IMR-90 (cell line): ENCODE measurements around the gene HSPB9. TPM values are rescaled to one million over a fixed set of nuclear protein-coding genes. Genes with fewer than 3 reads are reported as not detected.

Experiments
- ATAC-seq: fragments of 200-7000 bp; cut with Tn5 transposase; 2 replicates; pipeline ENCODE4 v1.9.1; 2020; ENCODE audit warnings: low read depth, mild to moderate bottlenecking, moderate library complexity
- BruUV-seq: library from RNA; stranded (reverse); fragments of 400-500 nt; replicated peaks from 2 replicates; lab custom pipeline; 2021; lab: Mats Ljungman, UMichigan
- CTCF ChIA-PET: fragments of 300-600 bp; formaldehyde crosslinking; extraction: SDS; loops from one replicate; lab custom pipeline; 2021; ENCODE audit warnings: antibody characterized with exemption; lab: Yijun Ruan, JAX
- POLR2A ChIA-PET: fragments of 300-600 bp; sonication (Branson Sonifier 250); formaldehyde crosslinking; loops from one replicate; lab custom pipeline; 2022; ENCODE audit warnings: antibody characterized with exemption; ENCODE audit not compliant: unreplicated experiment; lab: Charles Lee
- DNase-seq: peaks from one replicate; pipeline ENCODE4 v3.0.0; 2013
- H2AFZ ChIP-seq: replicated peaks from 2 replicates; pipeline ENCODE3; 2013; ENCODE audit warnings: low read length, mild to moderate bottlenecking; ENCODE audit not compliant: poor library complexity
- H2AK5ac ChIP-seq: 2 replicates; pipeline ENCODE4 v1.6.1; 2013; ENCODE audit warnings: low read depth, low read length, inconsistent platforms
- H2AK9ac ChIP-seq: replicated peaks from 2 replicates; pipeline ENCODE3; 2013; ENCODE audit warnings: mild to moderate bottlenecking, low read depth, low read length, moderate library complexity; ENCODE audit not compliant: poor library complexity
- H2BK120ac ChIP-seq: 2 replicates; pipeline ENCODE4 v1.6.1; 2013; ENCODE audit warnings: low read depth, low read length, inconsistent platforms
- H2BK15ac ChIP-seq: 3 replicates; pipeline ENCODE4 v1.6.1; 2013; ENCODE audit warnings: low read depth, low read length, inconsistent platforms
- H2BK20ac ChIP-seq: 2 replicates; pipeline ENCODE4 v1.6.1; 2013; ENCODE audit warnings: low read depth, mild to moderate bottlenecking, inconsistent platforms, low read length, moderate library complexity
- H2BK5ac ChIP-seq: 2 replicates; pipeline ENCODE4 v1.6.1; 2013; ENCODE audit warnings: mild to moderate bottlenecking, low read depth, low read length, inconsistent platforms; ENCODE audit not compliant: poor library complexity, severe bottlenecking
- H3K14ac ChIP-seq: replicated peaks from 2 replicates; pipeline ENCODE4 v1.6.1; 2013; ENCODE audit warnings: low read depth, low read length, inconsistent platforms
- H3K18ac ChIP-seq: 2 replicates; pipeline ENCODE4 v1.6.1; 2013; ENCODE audit warnings: low read depth, low read length, control low read depth
- H3K23ac ChIP-seq: 2 replicates; pipeline ENCODE4 v1.6.1; 2013; ENCODE audit warnings: low read depth, low read length, inconsistent platforms
- H3K27ac ChIP-seq: 2 replicates; pipeline ENCODE4 v1.5.1; 2013; ENCODE audit warnings: mild to moderate bottlenecking, control low read depth, low read length; ENCODE audit not compliant: insufficient read depth
- H3K27me3 ChIP-seq: 2 replicates; pipeline ENCODE4 v1.6.1; 2013; ENCODE audit warnings: low read length; ENCODE audit not compliant: control insufficient read depth, insufficient read depth
- H3K36me3 ChIP-seq: 2 replicates; pipeline ENCODE4 v1.6.1; 2013; ENCODE audit warnings: low read length, mixed read lengths; ENCODE audit not compliant: control insufficient read depth, insufficient read depth
- H3K4ac ChIP-seq: 2 replicates; pipeline ENCODE4 v1.6.1; 2013; ENCODE audit warnings: low read depth, low read length, inconsistent platforms
- H3K4me1 ChIP-seq: 2 replicates; pipeline ENCODE4 v1.6.1; 2013; ENCODE audit warnings: low read length, mixed read lengths; ENCODE audit not compliant: control insufficient read depth, insufficient read depth
- H3K4me2 ChIP-seq: 2 replicates; pipeline ENCODE4 v1.6.1; 2013; ENCODE audit warnings: low read depth, mild to moderate bottlenecking, control low read depth, low read length, moderate library complexity
- H3K4me3 ChIP-seq: 2 replicates; pipeline ENCODE4 v1.5.1; 2013; ENCODE audit warnings: low read depth, mild to moderate bottlenecking, control low read depth, low read length, moderate library complexity; ENCODE audit not compliant: insufficient read depth
- H3K56ac ChIP-seq: 2 replicates; pipeline ENCODE4 v1.6.1; 2013; ENCODE audit warnings: low read length, inconsistent platforms; ENCODE audit not compliant: insufficient read depth; ENCODE audit errors: extremely low read depth
- H3K79me1 ChIP-seq, 2 experiments: 2 replicates each; pipeline ENCODE4 v1.6.1; 2013; ENCODE audit warnings: low read length in 2 of 2, inconsistent platforms in 1 of 2, low read depth in 1 of 2
- H3K9ac ChIP-seq: 2 replicates; pipeline ENCODE4 v1.6.1; 2013; ENCODE audit warnings: low read depth, low read length, control low read depth
- H3K9me1 ChIP-seq: 2 replicates; pipeline ENCODE4 v1.6.1; 2013; ENCODE audit warnings: low read length, inconsistent platforms; ENCODE audit not compliant: insufficient read depth
- H3K9me3 ChIP-seq: 2 replicates; pipeline ENCODE4 v1.6.1; 2013; ENCODE audit warnings: low read length; ENCODE audit not compliant: control insufficient read depth, insufficient read depth
- H4K20me1 ChIP-seq: 2 replicates; pipeline ENCODE4 v1.6.1; 2013; ENCODE audit warnings: low read length, inconsistent platforms; ENCODE audit not compliant: insufficient read depth
- H4K5ac ChIP-seq: 2 replicates; pipeline ENCODE4 v1.6.1; 2013; ENCODE audit warnings: mild to moderate bottlenecking, low read depth, low read length, control low read depth
- H4K8ac ChIP-seq, 2 experiments: 2 replicates each; pipeline ENCODE4 v1.6.1; 2013; ENCODE audit warnings: low read depth in 2 of 2, low read length in 2 of 2, control low read depth in 1 of 2, inconsistent platforms in 1 of 2
- H4K91ac ChIP-seq: 2 replicates; pipeline ENCODE4 v1.6.1; 2013; ENCODE audit warnings: low read depth, low read length, inconsistent platforms; ENCODE audit not compliant: insufficient read depth
- FOS ChIP-seq: fragments of 150-350 bp; IDR thresholded peaks from 2 replicates; pipeline ENCODE4 v1.6.1; 2016; ENCODE audit warnings: low read depth, low read length
- MAZ ChIP-seq: IDR thresholded peaks from 2 replicates; pipeline ENCODE4 v1.6.1; 2012; ENCODE audit warnings: low read depth, mild to moderate bottlenecking, low read length, improper control_type of control experiment, moderate library complexity, borderline replicate concordance
- NFE2L2 ChIP-seq: fragments of 150-350 bp; IDR thresholded peaks from 2 replicates; pipeline ENCODE4 v1.6.1; 2016; ENCODE audit warnings: low read depth, mild to moderate bottlenecking, low read length
- POLR2A ChIP-seq: IDR thresholded peaks from 2 replicates; pipeline ENCODE4 v1.6.1; 2012; ENCODE audit warnings: mild to moderate bottlenecking, low read depth, low read length
- RFX5 ChIP-seq: IDR thresholded peaks from 2 replicates; pipeline ENCODE4 v1.8.0; 2012; ENCODE audit warnings: low read depth, mild to moderate bottlenecking, low read length, moderate library complexity
- SMC3 ChIP-seq: fragments of 150-350 bp; IDR thresholded peaks from 2 replicates; pipeline ENCODE4 v1.6.1; 2016; ENCODE audit warnings: low read depth, mild to moderate bottlenecking, antibody characterized with exemption, low read length, moderate library complexity
- WGBS, 2 experiments: methylation state at CpG; one replicate each; pipeline versions ENCODE4 v1.1.5 to v1.1.7; 2013; ENCODE audit warnings: missing lambda C conversion rate in 2 of 2; ENCODE audit not compliant: insufficient read length in 1 of 2; ENCODE audit errors: extremely low coverage in 2 of 2; 5-methylcytosine and 5-hydroxymethylcytosine counted together
- dilution Hi-C: fragments of 300-500 bp; cut with HindIII; formaldehyde crosslinking; loops from one replicate; pipeline ENCODE4 v1.14.3; 2018; ENCODE audit warnings: low sequenced_read_pairs; ENCODE audit not compliant: unreplicated experiment
- in situ Hi-C: fragments of 300-500 bp; cut with MboI; formaldehyde crosslinking; loops from 3 replicates; pipeline ENCODE4 v1.14.3; 2019; ENCODE audit warnings: low sequenced_read_pairs, inconsistent platforms, mixed read lengths
- intact Hi-C: fragments of 100-400 bp; cut with micrococcal nuclease; formaldehyde crosslinking; loops from 2 replicates; pipeline ENCODE4 v1.10.0; 2022
- polyA plus RNA-seq, 3 experiments: library from polyadenylated mRNA; depleted of rRNA; stranded (reverse); fragments of >200 nt; gene quantifications; 2 replicates each; pipeline ENCODE4 v1.2.3, GENCODE V29; 2012; ENCODE audit warnings: low replicate concordance in 1 of 3
- total RNA-seq: library from RNA; depleted of rRNA; stranded (reverse); fragments of >200 nt; gene quantifications from 2 replicates; pipeline ENCODE4 v1.2.3, GENCODE V29; 2012

HSPB9 gene
- total and polyA plus RNA-seq, 2 of the 4 experiments (the other 2 are of a cell fraction): not detected

- Histone ChIP-seq H2BK5ac (no peak overlapping the region), H3K4me1 (no peaks in the 10 kb centered on the region), H3K23ac (no peak overlapping the region), H3K36me3 (no peaks in the 10 kb centered on the region), H3K27me3 (peaks cover 42% of the 10 kb centered on the region), H2AK9ac (no peak overlapping the region), H3K27ac (no peak overlapping the region), H2BK15ac (no peak overlapping the region), H4K91ac (no peak overlapping the region), H3K9ac (no peak overlapping the region), H4K20me1 (no peaks in the 10 kb centered on the region), H3K4me2 (no peak overlapping the region), H3K4me3 (no peak overlapping the region), H2AFZ (no peak overlapping the region), H3K9me1 (no peaks in the 10 kb centered on the region), H3K79me1 (no peaks in the 10 kb centered on the region), H3K56ac (no peak overlapping the region), H2AK5ac (no peak overlapping the region), H3K9me3 (no peaks in the 10 kb centered on the region), H3K14ac (no peak overlapping the region), H3K18ac (no peak overlapping the region), H2BK20ac (no peak overlapping the region), H4K5ac (no peak overlapping the region), H4K8ac (no peak overlapping the region), H2BK120ac (no peak overlapping the region), H3K4ac (no peak overlapping the region)
- TF ChIP-seq FOS (no peak), RFX5 (no peak), MAZ (no peak), SMC3 (no peak), POLR2A (no peak), NFE2L2 (no peak)
- in situ Hi-C loops (no loop called here), dilution Hi-C loops (no loop called here), intact Hi-C loops (no loop called here)
- CTCF ChIA-PET: no interaction called here
- 70% methylated on average over 2 of the region's 20 CpGs; no CpG with 5 or more reads in 1 of the 2 experiments for WGBS, 2 experiments
- DNase-seq (no peak), ATAC-seq (no peak)
- BruUV-seq: no TSS peak
- POLR2A ChIA-PET: no interaction called here
These were observed 34.6 kb upstream of the HSPB9 start for GRCh38 chr17:42087736-42088705.
